Thyroid gland (tissue), 4 donors: Measurements from ENCODE around the gene SUGCT. TPM values are rescaled to one million over a fixed set of nuclear protein-coding genes. Genes with fewer than 3 reads are reported as not detected.

ENCODE experiments used
- DNase-seq, 2 donors: peaks; one replicate each; pipeline ENCODE4 v3.0.0-alpha.2; 2019
- H3K27ac ChIP-seq, 3 donors: fragments of 200-600 bp; sonication (generic); 1 replicate in 2 of 3; 2 replicates in 1 of 3; pipeline ENCODE4 v1.5.1; 2016 to 2019; ENCODE audit warnings: mild to moderate bottlenecking in 1 of 3, moderate library complexity in 1 of 3
- H3K27me3 ChIP-seq: fragments of 200-600 bp; sonication (generic); one replicate; pipeline ENCODE4 v1.5.1; 2019
- H3K36me3 ChIP-seq, 2 donors: fragments of 200-600 bp; sonication (generic); one replicate each; pipeline ENCODE4 v1.5.1; 2016 to 2019
- H3K4me1 ChIP-seq, 2 donors: fragments of 200-600 bp; sonication (generic); one replicate each; pipeline ENCODE4 v1.5.1; 2017 to 2019
- H3K4me3 ChIP-seq, 3 donors: fragments of 200-600 bp; sonication (generic); replicated peaks in 1 of 3; 1 replicate in 2 of 3; 2 replicates in 1 of 3; pipeline ENCODE4 v1.5.1; 2016; ENCODE audit warnings: mild to moderate bottlenecking in 1 of 3
- H3K9me3 ChIP-seq: fragments of 200-600 bp; sonication (generic); one replicate; pipeline ENCODE4 v1.5.1; 2017
- CTCF ChIP-seq, 6 experiments: fragments of 200-600 bp in 3 of 6; fragments of 450-650 bp in 3 of 6; sonication (generic) in 3 of 6; IDR thresholded peaks; one replicate each; pipeline ENCODE4 v1.5.1; 2016 to 2019; ENCODE audit warnings: antibody characterized with exemption in 6 of 6, mild to moderate bottlenecking in 2 of 6, inconsistent platforms in 1 of 6, moderate library complexity in 1 of 6
- POLR2A ChIP-seq, 2 donors: fragments of 450-650 bp; IDR thresholded peaks; one replicate each; pipeline ENCODE4 v1.6.1; 2017; ENCODE audit warnings: antibody characterized with exemption in 2 of 2, mild to moderate bottlenecking in 2 of 2, moderate library complexity in 1 of 2
- WGBS, 2 donors: methylation state at CpG; one replicate each; pipeline ENCODE4 v1.1.5; 2017; 5-methylcytosine and 5-hydroxymethylcytosine counted together
- intact Hi-C: fragments of 100-400 bp; cut with DNase I; formaldehyde crosslinking; loops from one replicate; pipeline ENCODE4 v1.15.1; 2023
- total RNA-seq, 4 donors: library from RNA; depleted of rRNA; stranded (reverse); fragments of >200 nt; gene quantifications; one replicate each; pipeline ENCODE4 v1.2.3, GENCODE V29; 2016

SUGCT gene
- total RNA-seq, 4 donors from 2014 or later: 1.3 to 15.2 (median 3.2) TPM

- 96 to 97% methylated on average over 1 of the region's 1 CpG for WGBS, 2 donors
- H3K4me3 ChIP-seq: no peak overlapping the region
- H3K9me3 ChIP-seq: no peaks in the 10 kb centered on the region
- no peaks in the 10 kb centered on the region for H3K27me3 ChIP-seq
- H3K36me3 ChIP-seq: no peaks in the 10 kb centered on the region
- H3K4me1 ChIP-seq: no peaks in the 10 kb centered on the region
- TF ChIP-seq CTCF (IDR thresholded peaks at IDR 0.05) (no peak), POLR2A (IDR thresholded peaks at IDR 0.05) (no peak)
- intact Hi-C loops: no loop called here
- no peak for DNase-seq
- no peak overlapping the region for H3K27ac ChIP-seq
Measured at GRCh38 chr7:40502359-40502758, 367.6 kb downstream of the SUGCT start.

DNA sequence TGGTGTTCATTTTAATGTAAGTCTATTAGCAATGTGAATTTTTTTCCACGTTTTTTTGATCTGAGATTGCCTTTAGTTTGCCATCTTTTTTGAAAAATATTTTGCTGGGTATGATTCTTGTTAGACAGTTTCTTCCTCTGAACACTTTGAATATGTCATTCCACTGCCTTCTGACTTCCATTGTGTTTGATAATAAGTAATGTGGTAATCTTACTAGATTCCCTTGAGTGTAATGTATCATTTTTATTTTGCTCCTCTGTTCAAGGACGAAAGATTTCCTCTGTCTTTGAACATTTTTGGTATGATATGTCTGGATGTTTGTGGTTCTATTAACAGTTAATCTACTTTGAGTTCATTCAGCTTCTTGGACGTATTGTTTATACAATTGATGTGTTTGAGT, 371.4 kb downstream of the SUGCT start:
- Histone ChIP-seq H3K9me3 (no peaks in the 10 kb centered on the region), H3K27ac (no peak overlapping the region), H3K4me1 (no peaks in the 10 kb centered on the region), H3K36me3 (no peaks in the 10 kb centered on the region), H3K27me3 (no peaks in the 10 kb centered on the region), H3K4me3 (no peak overlapping the region)
- no peak for DNase-seq
- TF ChIP-seq CTCF (IDR thresholded peaks at IDR 0.05) (no peak), POLR2A (IDR thresholded peaks at IDR 0.05) (no peak)
- intact Hi-C loops: no loop called here
- 83 to 85% methylated on average over 3 of the region's 3 CpGs for WGBS, 2 donors

DNA sequence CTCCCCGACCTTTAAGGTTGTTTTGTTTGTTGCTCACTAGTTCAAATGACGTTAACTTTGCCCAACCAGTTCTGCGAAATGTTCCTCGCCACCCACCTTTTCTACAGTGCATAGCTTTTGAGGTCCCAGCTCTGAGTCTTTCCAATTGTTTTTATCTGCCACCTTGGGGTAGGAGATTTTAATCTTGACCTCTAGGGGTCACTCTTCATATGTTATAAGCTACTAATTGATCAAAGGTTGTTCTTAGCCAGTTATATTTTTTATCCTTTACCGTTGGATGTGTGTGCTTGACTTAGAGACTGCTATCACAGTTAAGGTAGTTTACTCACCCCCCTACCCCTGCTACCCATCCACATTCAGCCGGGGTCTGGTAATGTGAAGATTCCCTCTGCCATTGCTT, 372.4 kb downstream of the SUGCT start:
- Histone ChIP-seq H3K27me3 (no peaks in the 10 kb centered on the region), H3K4me1 (no peaks in the 10 kb centered on the region), H3K9me3 (no peaks in the 10 kb centered on the region), H3K4me3 (no peak overlapping the region), H3K36me3 (no peaks in the 10 kb centered on the region), H3K27ac (no peak overlapping the region)
- intact Hi-C loops: no loop called here
- TF ChIP-seq CTCF (IDR thresholded peaks at IDR 0.05): no peak
- TF ChIP-seq POLR2A (IDR thresholded peaks at IDR 0.05): no peak
- WGBS, 2 donors: 73 to 75% methylated on average over 6 of the region's 6 CpGs
- no peak for DNase-seq

- Histone ChIP-seq H3K4me3 (no peak overlapping the region), H3K27me3 (no peaks in the 10 kb centered on the region), H3K4me1 (no peaks in the 10 kb centered on the region), H3K36me3 (no peaks in the 10 kb centered on the region), H3K9me3 (no peaks in the 10 kb centered on the region), H3K27ac (no peak overlapping the region)
- DNase-seq: no peak
- TF ChIP-seq POLR2A (IDR thresholded peaks at IDR 0.05): no peak
- TF ChIP-seq CTCF (IDR thresholded peaks at IDR 0.05): no peak
- WGBS, 2 donors: 85 to 86% methylated on average over 4 of the region's 4 CpGs
- intact Hi-C loops: no loop called here
Measured at GRCh38 chr7:40509287-40509996, 374.6 kb downstream of the SUGCT start.

GRCh38 chr7:40516376-40516775, 381.6 kb downstream of the SUGCT start:
- no peak overlapping the region for H3K4me3 ChIP-seq
- DNase-seq: no peak
- TF ChIP-seq CTCF (IDR thresholded peaks at IDR 0.05) (no peak), POLR2A (IDR thresholded peaks at IDR 0.05) (no peak)
- no peak overlapping the region for H3K27ac ChIP-seq
- intact Hi-C loops: no loop called here
- 15 to 39% methylated on average over 1 of the region's 1 CpG for WGBS, 2 donors
- H3K27me3 ChIP-seq: no peaks in the 10 kb centered on the region
- H3K36me3 ChIP-seq: no peaks in the 10 kb centered on the region
- no peaks in the 10 kb centered on the region for H3K4me1 ChIP-seq
- no peaks in the 10 kb centered on the region for H3K9me3 ChIP-seq
